HepG2 (cell line): ENCODE results near the gene GDF7. TPM values are rescaled to one million over a fixed set of nuclear protein-coding genes. Genes with fewer than 3 reads are reported as not detected.
A peak's percentile ranks its signal among the peaks of the same experiment; 100 is the strongest.

ENCODE experiments used
- CC2D1A ChIP-seq: sonication (generic); formaldehyde crosslinking; IDR thresholded peaks from 2 replicates; pipeline ENCODE4 v1.8.1; 2023; ENCODE audit warnings: mild to moderate bottlenecking, missing genetic modification reagents
- DMAP1 ChIP-seq: IDR thresholded peaks from 2 replicates; pipeline ENCODE4 v1.6.1; 2016
- ESRRA ChIP-seq: sonication (generic); formaldehyde crosslinking; IDR thresholded peaks from 2 replicates; pipeline ENCODE4 v1.5.1; 2020; ENCODE audit warnings: mild to moderate bottlenecking, low read depth, missing genetic modification reagents
- HDAC2 ChIP-seq: sonication (generic); formaldehyde crosslinking; IDR thresholded peaks from 2 replicates; pipeline ENCODE4 v1.4.0; 2020; ENCODE audit warnings: missing genetic modification reagents
- HNRNPK ChIP-seq: fragments of 200-400 bp; formaldehyde crosslinking; IDR thresholded peaks from 2 replicates; pipeline ENCODE4 v1.6.1; 2018; ENCODE audit warnings: low read length, low read depth, moderate library complexity, mild to moderate bottlenecking; ENCODE audit not compliant: poor library complexity, severe bottlenecking
- KMT2A ChIP-seq: sonication (generic); formaldehyde crosslinking; IDR thresholded peaks from 2 replicates; pipeline ENCODE4 v1.4.0; 2020; ENCODE audit warnings: missing genetic modification reagents
- MAFK ChIP-seq, 2 experiments: IDR thresholded peaks in 1 of 2; conservative IDR thresholded peaks in 1 of 2; 2 replicates each; pipeline ENCODE4 v1.6.1; 2011; ENCODE audit warnings: improper control_type of control experiment in 2 of 2, low read length in 2 of 2
- RARA ChIP-seq: IDR thresholded peaks from 2 replicates; pipeline ENCODE4 v1.6.1; 2016; ENCODE audit warnings: missing genetic modification reagents, missing compliant biosample characterization
- RELA ChIP-seq: sonication (generic); formaldehyde crosslinking; IDR thresholded peaks from 2 replicates; pipeline ENCODE4 v1.4.0; 2020; ENCODE audit warnings: missing genetic modification reagents
- TCF12 ChIP-seq, 2 experiments: fragments of 450-650 bp in 1 of 2; sonication (generic) in 1 of 2; formaldehyde crosslinking in 1 of 2; IDR thresholded peaks; 2 replicates each; pipeline versions ENCODE4 v1.6.1 to v1.8.0; 2017 to 2022; ENCODE audit warnings: antibody characterized with exemption in 1 of 2, mild to moderate bottlenecking in 1 of 2, missing genetic modification reagents in 1 of 2, moderate library complexity in 1 of 2
- TCF7 ChIP-seq: sonication (generic); IDR thresholded peaks from 2 replicates; pipeline ENCODE4 v1.6.1; 2016; ENCODE audit warnings: antibody characterized with exemption, low read depth
- THAP11 ChIP-seq: IDR thresholded peaks from 2 replicates; pipeline ENCODE4 v1.6.1; 2016; ENCODE audit warnings: missing biosample characterization, missing genetic modification reagents
- ZBTB7B ChIP-seq: sonication (generic); formaldehyde crosslinking; IDR thresholded peaks from 2 replicates; pipeline ENCODE4 v1.4.0; 2020; ENCODE audit warnings: missing genetic modification reagents
- ZEB1 ChIP-seq: IDR thresholded peaks from 2 replicates; pipeline ENCODE4 v1.6.1; 2012; ENCODE audit warnings: mild to moderate bottlenecking, low read depth, inconsistent platforms; ENCODE audit not compliant: insufficient replicate concordance
- ZNF205 ChIP-seq: IDR thresholded peaks from 2 replicates; pipeline ENCODE4 v1.6.1; 2018; ENCODE audit warnings: missing biosample characterization, missing genetic modification reagents
- ZNF670 ChIP-seq: sonication (generic); formaldehyde crosslinking; IDR thresholded peaks from 2 replicates; pipeline ENCODE4 v1.8.0; 2022; ENCODE audit warnings: mild to moderate bottlenecking, missing genetic modification reagents, borderline replicate concordance
- ZNF781 ChIP-seq: sonication (generic); formaldehyde crosslinking; IDR thresholded peaks from 2 replicates; pipeline ENCODE4 v1.5.1; 2020; ENCODE audit warnings: borderline replicate concordance, mild to moderate bottlenecking, missing genetic modification reagents; ENCODE audit errors: not compliant biosample characterization
- ZSCAN21 ChIP-seq: sonication (generic); formaldehyde crosslinking; IDR thresholded peaks from 2 replicates; pipeline ENCODE4 v1.8.0; 2022; ENCODE audit warnings: mild to moderate bottlenecking, missing genetic modification reagents, moderate library complexity, borderline replicate concordance
- polyA plus RNA-seq, 8 experiments: library from polyadenylated mRNA; depleted of rRNA in 3 of 8; stranded (reverse) in 7 of 8; unstranded in 1 of 8; fragments of >200 nt; fragmentation: Illumina TruSeq in 4 of 8; extraction: Trizol in 4 of 8; gene quantifications; 2 replicates each; pipeline versions ENCODE4 v1.2.1 to v1.2.3, GENCODE V29; 2011 to 2016; ENCODE audit warnings: low read depth in 4 of 8, missing spikeins in 1 of 8, mixed read lengths in 1 of 8; ENCODE audit not compliant: insufficient read depth in 1 of 8
- total RNA-seq, 5 experiments: library from RNA; depleted of rRNA; stranded (reverse); fragments of >200 nt; fragmentation: Illumina TruSeq; extraction: Trizol; gene quantifications; 2 replicates each; pipeline ENCODE4 v1.2.3, GENCODE V29; 2016; ENCODE audit warnings: low read depth in 1 of 5
- TF ChIP-seq, protein P1 (sequence below): IDR thresholded peaks from 2 replicates; pipeline ENCODE4 v1.6.1; 2016; ENCODE audit warnings: control low read depth
- TF ChIP-seq, protein P2 (sequence below): sonication (generic); formaldehyde crosslinking; conservative IDR thresholded peaks from 2 replicates; pipeline ENCODE4 v1.8.0; 2022; ENCODE audit warnings: mild to moderate bottlenecking, moderate library complexity, missing genetic modification reagents
- TF ChIP-seq, protein P3 (sequence below): sonication (generic); formaldehyde crosslinking; IDR thresholded peaks from 2 replicates; pipeline ENCODE4 v1.4.0; 2020; ENCODE audit warnings: mild to moderate bottlenecking, missing genetic modification reagents

The GDF7 gene
- total and polyA plus RNA-seq, 2 of the 13 experiments (the other 11 are each of a cell fraction or from before 2014, with no cell fraction given) = 1.6 to 15.0 TPM

DNA sequence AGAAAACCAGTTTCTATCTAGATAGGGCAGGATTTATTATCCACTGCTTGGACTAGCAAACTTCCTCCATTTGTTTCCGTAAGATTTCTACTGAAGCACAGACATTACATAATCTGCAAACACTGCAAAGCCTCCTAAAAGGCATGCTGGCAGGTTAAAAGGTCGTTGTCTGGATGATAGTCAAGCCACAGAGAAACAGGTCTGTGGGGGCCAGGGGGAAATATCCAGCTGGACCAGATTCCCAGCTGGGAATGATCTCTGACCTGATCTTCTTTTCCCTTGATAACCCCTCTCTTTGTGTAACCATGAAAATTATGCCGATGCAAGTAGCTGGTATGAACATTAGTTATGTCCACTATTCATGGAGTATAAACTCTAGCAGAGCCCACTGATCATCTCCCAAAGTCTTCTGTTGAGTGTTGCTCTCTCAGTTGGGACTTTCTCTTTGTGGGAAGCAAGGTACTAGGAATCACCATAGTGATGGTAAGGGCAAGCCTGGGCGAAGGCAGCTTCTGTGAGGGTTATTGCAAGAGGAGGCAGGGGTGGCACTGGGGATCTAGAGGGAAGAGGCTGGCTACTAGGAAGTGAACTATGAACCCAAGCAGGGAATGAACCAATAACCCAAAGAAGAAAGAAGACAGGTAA, 61.3 kb downstream of the GDF7 start (continued):
- TF ChIP-seq, protein P1, sequence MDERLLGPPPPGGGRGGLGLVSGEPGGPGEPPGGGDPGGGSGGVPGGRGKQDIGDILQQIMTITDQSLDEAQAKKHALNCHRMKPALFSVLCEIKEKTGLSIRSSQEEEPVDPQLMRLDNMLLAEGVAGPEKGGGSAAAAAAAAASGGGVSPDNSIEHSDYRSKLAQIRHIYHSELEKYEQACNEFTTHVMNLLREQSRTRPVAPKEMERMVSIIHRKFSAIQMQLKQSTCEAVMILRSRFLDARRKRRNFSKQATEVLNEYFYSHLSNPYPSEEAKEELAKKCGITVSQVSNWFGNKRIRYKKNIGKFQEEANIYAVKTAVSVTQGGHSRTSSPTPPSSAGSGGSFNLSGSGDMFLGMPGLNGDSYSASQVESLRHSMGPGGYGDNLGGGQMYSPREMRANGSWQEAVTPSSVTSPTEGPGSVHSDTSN (CRISPR knock-in tag) = no peak
- TF ChIP-seq RARA (CRISPR knock-in tag) (peak; percentile 100), ZBTB7B (CRISPR knock-in tag) (peak; percentile 90), MAFK (conservative IDR thresholded peaks at IDR 0.05 in 1 of 2, IDR thresholded peaks at IDR 0.05 in 1 of 2; ENCODE audit: low read length in 2 of 2) (0 out of 4 replicates have a peak, but pooled peaks of 1 of the 2 experiments have one; percentile 12), ZSCAN21 (CRISPR knock-in tag) (no peak), KMT2A (CRISPR knock-in tag) (peak; percentile 76; the same call in 1 of the 2 replicates), ZEB1 (peak; percentile 76), HDAC2 (CRISPR knock-in tag) (peak; percentile 97), RELA (CRISPR knock-in tag) (peak; percentile 70; the same call in 1 of the 2 replicates), DMAP1 (CRISPR knock-in tag) (peak; percentile 46; the same call in 1 of the 2 replicates), HNRNPK (no peak), ZNF205 (CRISPR knock-in tag) (peak; percentile 88), ZNF670 (peak; percentile 69; the same call in 1 of the 2 replicates), TCF7 (peak; percentile 41; the same call in 1 of the 2 replicates), CC2D1A (CRISPR knock-in tag) (no peak), TCF12 (IDR thresholded peaks at IDR 0.05) (no peak), TCF12 (CRISPR knock-in tag; IDR thresholded peaks at IDR 0.05) (peak; percentile 88; the same call in 1 of the 2 replicates), ZNF781 (CRISPR knock-in tag) (peak; percentile 76), ESRRA (CRISPR knock-in tag) (peak; percentile 89), THAP11 (CRISPR knock-in tag) (peak; percentile 78)
- TF ChIP-seq, protein P2, sequence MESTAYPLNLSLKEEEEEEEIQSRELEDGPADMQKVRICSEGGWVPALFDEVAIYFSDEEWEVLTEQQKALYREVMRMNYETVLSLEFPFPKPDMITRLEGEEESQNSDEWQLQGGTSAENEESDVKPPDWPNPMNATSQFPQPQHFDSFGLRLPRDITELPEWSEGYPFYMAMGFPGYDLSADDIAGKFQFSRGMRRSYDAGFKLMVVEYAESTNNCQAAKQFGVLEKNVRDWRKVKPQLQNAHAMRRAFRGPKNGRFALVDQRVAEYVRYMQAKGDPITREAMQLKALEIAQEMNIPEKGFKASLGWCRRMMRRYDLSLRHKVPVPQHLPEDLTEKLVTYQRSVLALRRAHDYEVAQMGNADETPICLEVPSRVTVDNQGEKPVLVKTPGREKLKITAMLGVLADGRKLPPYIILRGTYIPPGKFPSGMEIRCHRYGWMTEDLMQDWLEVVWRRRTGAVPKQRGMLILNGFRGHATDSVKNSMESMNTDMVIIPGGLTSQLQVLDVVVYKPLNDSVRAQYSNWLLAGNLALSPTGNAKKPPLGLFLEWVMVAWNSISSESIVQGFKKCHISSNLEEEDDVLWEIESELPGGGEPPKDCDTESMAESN (CRISPR knock-in tag) = peak; percentile 92
- TF ChIP-seq, protein P3, sequence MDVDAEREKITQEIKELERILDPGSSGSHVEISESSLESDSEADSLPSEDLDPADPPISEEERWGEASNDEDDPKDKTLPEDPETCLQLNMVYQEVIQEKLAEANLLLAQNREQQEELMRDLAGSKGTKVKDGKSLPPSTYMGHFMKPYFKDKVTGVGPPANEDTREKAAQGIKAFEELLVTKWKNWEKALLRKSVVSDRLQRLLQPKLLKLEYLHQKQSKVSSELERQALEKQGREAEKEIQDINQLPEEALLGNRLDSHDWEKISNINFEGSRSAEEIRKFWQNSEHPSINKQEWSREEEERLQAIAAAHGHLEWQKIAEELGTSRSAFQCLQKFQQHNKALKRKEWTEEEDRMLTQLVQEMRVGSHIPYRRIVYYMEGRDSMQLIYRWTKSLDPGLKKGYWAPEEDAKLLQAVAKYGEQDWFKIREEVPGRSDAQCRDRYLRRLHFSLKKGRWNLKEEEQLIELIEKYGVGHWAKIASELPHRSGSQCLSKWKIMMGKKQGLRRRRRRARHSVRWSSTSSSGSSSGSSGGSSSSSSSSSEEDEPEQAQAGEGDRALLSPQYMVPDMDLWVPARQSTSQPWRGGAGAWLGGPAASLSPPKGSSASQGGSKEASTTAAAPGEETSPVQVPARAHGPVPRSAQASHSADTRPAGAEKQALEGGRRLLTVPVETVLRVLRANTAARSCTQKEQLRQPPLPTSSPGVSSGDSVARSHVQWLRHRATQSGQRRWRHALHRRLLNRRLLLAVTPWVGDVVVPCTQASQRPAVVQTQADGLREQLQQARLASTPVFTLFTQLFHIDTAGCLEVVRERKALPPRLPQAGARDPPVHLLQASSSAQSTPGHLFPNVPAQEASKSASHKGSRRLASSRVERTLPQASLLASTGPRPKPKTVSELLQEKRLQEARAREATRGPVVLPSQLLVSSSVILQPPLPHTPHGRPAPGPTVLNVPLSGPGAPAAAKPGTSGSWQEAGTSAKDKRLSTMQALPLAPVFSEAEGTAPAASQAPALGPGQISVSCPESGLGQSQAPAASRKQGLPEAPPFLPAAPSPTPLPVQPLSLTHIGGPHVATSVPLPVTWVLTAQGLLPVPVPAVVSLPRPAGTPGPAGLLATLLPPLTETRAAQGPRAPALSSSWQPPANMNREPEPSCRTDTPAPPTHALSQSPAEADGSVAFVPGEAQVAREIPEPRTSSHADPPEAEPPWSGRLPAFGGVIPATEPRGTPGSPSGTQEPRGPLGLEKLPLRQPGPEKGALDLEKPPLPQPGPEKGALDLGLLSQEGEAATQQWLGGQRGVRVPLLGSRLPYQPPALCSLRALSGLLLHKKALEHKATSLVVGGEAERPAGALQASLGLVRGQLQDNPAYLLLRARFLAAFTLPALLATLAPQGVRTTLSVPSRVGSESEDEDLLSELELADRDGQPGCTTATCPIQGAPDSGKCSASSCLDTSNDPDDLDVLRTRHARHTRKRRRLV (CRISPR knock-in tag) = peak; percentile 68; the same call in 1 of the 2 replicates
